HG03520 (cell line): Measurements from ENCODE around the gene FBXO34.

Experiments used
- ATAC-seq: cut with Tn5 transposase; IDR thresholded peaks from one replicate; pipeline ENCODE4 v1.9.1; 2021; ENCODE audit warnings: mild to moderate bottlenecking, moderate library complexity; ENCODE audit not compliant: unreplicated experiment

The FBXO34 gene, protein sequence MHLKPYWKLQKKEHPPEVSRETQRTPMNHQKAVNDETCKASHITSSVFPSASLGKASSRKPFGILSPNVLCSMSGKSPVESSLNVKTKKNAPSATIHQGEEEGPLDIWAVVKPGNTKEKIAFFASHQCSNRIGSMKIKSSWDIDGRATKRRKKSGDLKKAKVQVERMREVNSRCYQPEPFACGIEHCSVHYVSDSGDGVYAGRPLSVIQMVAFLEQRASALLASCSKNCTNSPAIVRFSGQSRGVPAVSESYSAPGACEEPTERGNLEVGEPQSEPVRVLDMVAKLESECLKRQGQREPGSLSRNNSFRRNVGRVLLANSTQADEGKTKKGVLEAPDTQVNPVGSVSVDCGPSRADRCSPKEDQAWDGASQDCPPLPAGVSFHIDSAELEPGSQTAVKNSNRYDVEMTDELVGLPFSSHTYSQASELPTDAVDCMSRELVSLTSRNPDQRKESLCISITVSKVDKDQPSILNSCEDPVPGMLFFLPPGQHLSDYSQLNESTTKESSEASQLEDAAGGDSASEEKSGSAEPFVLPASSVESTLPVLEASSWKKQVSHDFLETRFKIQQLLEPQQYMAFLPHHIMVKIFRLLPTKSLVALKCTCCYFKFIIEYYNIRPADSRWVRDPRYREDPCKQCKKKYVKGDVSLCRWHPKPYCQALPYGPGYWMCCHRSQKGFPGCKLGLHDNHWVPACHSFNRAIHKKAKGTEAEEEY

GRCh38 chr14:55270832-55271571 lies at the start of gene FBXO34:
Gene FBXO34, plus strand, starts transcription at chr14:55271421. Its CDS starts 78,970 bp downstream, at chr14:55350391.
- peak; percentile 81 for ATAC-seq

- ATAC-seq, result no peak
Measured at GRCh38 chr14:55221968-55222367, 49.3 kb upstream of the FBXO34 start.

GRCh38 chr14:55223364-55223763 lies 47.9 kb upstream of the FBXO34 start:
- no peak for ATAC-seq

DNA sequence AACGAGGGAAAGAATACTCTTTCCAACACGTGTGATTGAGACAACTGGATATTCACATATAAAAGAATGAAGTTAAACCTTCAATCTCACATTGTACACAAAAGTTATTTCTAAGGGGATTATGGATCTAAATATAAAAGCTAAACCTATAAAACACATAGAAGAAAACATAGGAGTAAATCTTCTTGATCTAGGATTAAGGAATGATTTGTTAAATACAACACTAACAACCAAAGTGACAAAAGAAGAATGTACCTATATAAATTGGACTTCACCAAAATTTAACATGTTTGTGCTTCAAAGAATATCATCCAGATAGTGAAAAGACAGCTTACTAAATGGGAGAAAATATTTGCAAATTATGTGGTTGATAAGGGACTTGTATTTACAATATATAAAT lies 43.0 kb upstream of the FBXO34 start:
- no peak for ATAC-seq

- ATAC-seq, result no peak
Measured at GRCh38 chr14:55233591-55233990, 37.6 kb upstream of the FBXO34 start.

DNA sequence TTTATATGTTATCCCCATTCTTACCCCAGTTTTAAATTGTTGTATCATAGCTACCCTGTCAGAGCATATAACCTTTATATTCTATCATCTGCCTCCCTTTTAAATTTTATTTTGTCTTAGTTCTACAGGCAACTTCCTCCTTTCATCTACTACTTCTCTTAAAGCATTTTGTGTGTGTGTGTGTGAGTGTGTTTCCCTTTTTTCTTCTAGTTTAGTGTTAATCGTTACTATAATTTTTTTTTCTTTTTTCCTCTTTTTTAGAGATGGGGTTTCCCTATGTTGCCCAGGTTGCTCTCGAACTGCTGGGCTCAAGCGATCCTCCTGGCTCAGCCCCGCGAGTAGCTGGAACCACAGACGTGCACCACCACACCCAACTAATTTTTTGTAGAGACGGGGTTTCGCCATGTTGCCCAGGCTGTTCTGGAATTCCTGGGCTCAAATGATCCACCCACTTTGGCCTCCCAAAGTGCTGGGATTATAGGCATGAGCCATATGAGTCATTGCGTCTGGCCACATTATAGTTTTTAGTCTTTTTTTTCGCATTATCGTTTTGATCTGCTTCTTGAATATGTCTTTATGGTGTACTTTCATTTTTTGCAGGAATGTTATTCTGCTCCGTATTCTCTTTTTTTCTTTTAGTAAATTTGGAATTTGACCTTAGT lies 33.1 kb upstream of the FBXO34 start:
- ATAC-seq, result no peak

GRCh38 chr14:55239320-55239719 lies 31.9 kb upstream of the FBXO34 start:
- ATAC-seq, result no peak

- no peak for ATAC-seq
Measured at GRCh38 chr14:55240526-55241178, 30.6 kb upstream of the FBXO34 start.

GRCh38 chr14:55241673-55242072 lies 29.5 kb upstream of the FBXO34 start:
- ATAC-seq, result no peak

- no peak for ATAC-seq
Measured at GRCh38 chr14:55243386-55243785, 27.8 kb upstream of the FBXO34 start.

- no peak for ATAC-seq
Measured at GRCh38 chr14:55243813-55244212, 27.4 kb upstream of the FBXO34 start.

- no peak for ATAC-seq
Measured at GRCh38 chr14:55245657-55246268, 25.5 kb upstream of the FBXO34 start.

DNA sequence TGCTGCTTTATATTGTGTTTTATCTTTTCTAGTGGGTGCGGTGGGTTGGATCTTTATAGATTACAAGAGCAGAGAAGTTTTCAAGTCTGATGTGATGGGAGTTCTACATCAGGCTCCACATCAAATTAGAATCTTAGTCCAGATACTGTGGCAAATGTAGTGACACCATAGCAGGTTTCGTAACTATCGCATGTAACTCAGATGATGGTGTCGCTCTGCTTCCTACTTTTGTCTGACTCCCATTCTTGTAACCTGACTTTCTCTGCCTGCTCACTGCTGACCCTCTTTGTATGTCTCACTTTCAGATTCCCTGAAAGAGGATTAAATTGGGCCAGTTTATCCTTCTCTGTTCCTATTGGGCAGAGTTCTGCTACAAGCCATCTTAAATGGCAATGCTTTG lies 22.8 kb upstream of the FBXO34 start:
- ATAC-seq, result no peak

GRCh38 chr14:55249423-55249822 lies 21.8 kb upstream of the FBXO34 start:
- no peak for ATAC-seq

DNA sequence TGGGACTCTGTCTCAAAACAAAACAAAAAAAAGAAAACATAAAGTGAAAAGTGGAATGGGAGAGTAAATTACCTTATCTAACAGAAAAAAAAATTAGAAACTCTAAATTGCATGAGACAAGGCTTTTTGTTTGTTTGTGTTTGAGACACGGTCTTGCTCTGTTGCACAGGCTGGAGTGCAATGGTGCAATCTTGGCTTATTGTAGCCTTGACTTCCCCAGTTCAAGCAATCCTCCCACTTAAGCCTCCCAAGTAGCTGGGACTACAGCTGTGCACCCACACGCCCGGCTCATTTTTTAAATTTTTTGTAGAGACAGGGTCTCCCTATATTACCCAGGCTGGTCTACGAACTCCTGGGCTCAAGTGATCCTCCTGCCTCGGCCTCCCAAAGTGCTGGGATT lies 17.9 kb upstream of the FBXO34 start:
- ATAC-seq, result no peak

DNA sequence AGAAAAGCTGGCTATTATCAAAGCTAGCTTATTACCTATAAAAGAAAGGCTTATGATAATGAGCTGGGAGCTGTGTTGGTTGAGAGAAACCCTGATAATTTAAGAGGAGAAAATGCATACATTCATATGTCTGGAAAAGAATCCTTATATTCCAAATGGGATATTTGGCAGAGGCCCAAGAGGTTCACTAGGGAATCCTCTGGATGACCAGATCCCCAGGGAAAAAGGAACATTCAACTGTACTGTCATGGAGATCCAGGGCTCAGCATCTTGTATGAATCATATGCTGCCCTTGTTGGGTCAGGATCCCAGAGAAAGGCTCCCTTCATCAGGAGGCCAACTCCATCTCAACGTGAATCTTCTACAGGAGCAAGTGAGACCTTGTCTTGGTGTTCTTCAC lies 16.6 kb upstream of the FBXO34 start:
- no peak for ATAC-seq

DNA sequence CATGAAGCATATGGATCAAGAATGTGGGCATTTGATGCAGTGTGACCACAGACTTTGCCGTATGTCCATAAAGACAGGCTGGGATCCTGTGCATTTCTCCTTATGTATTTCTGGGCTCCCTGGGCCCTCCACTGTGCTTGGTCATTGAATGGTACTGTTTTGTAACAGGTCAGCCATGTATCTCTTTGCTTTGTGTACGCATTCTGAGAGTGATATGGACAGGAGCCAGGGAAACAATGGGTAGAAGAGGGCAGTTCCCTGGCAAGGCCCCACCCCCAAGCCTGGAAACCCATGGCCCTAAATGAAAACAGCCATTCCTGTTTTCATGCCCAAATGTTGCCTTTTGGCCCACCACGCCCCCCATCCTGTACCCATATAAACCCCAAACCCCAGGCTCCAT lies 15.2 kb upstream of the FBXO34 start:
- no peak for ATAC-seq

DNA sequence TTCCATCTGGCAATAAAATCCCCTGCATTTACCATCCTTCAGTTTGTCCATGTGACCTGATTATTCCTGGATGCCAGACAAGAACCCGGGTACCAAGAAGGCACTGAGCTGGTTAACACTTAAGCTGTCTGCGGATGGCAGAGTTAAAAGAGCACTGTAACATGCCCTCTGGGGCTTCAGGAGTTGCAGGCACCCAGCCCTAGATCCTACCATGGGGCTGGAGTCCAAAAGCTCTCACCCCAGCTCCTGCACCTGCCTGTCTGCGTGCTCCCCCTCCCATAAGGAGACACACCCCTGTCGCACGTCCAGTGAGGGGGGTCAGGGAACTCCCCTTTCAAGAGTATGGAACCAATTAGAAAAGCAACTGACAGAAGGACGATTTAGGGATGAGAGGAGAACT lies 14.6 kb upstream of the FBXO34 start:
- ATAC-seq, result no peak

GRCh38 chr14:55265197-55265596 lies 6.0 kb upstream of the FBXO34 start:
- no peak for ATAC-seq

- no peak for ATAC-seq
Measured at GRCh38 chr14:55267820-55268219, 3.4 kb upstream of the FBXO34 start.
